Adrenal gland (tissue), 12 donors: ENCODE measurements around the gene LZTS2. TPM values are rescaled to one million over a fixed set of nuclear protein-coding genes. Genes with fewer than 3 reads are reported as not detected.
A peak's percentile ranks its signal among the peaks of the same experiment; 100 is the strongest.

Experiments
- DNase-seq, 7 donors: peaks; one replicate each; pipeline ENCODE4 v3.0.0-alpha.2; 2019 to 2020
- H3K27ac ChIP-seq, 5 donors: fragments of 200-600 bp; sonication (generic) in 4 of 5; 1 replicate in 3 of 5; 2 replicates in 2 of 5; pipeline versions ENCODE4 v1.5.1 to v1.8.0; 2016 to 2020; ENCODE audit warnings: mild to moderate bottlenecking in 1 of 5
- H3K27me3 ChIP-seq: fragments of 200-600 bp; 2 replicates; pipeline ENCODE4 v1.8.0; 2021
- H3K36me3 ChIP-seq, 2 donors: fragments of 200-600 bp; replicated peaks in 1 of 2; 1 replicate in 1 of 2; 2 replicates in 1 of 2; pipeline versions ENCODE4 v1.5.1 to v1.8.0; 2018 to 2022
- H3K4me1 ChIP-seq, 2 donors: fragments of 200-600 bp; replicated peaks in 1 of 2; 1 replicate in 1 of 2; 2 replicates in 1 of 2; pipeline versions ENCODE4 v1.5.1 to v1.8.0; 2018 to 2021
- H3K4me3 ChIP-seq, 4 donors: fragments of 200-600 bp; sonication (generic) in 3 of 4; one replicate each; pipeline ENCODE4 v1.5.1; 2016 to 2018
- H3K9me3 ChIP-seq, 3 donors: fragments of 200-600 bp; sonication (generic) in 1 of 3; replicated peaks in 1 of 3; 1 replicate in 2 of 3; 2 replicates in 1 of 3; pipeline versions ENCODE4 v1.5.1 to v1.8.0; 2016 to 2021
- CTCF ChIP-seq, 6 experiments: fragments of 450-650 bp in 4 of 6; fragments of 200-600 bp in 2 of 6; sonication (generic) in 1 of 6; IDR thresholded peaks; 1 replicate in 5 of 6; 2 replicates in 1 of 6; pipeline versions ENCODE4 v1.5.1 to v1.8.0; 2016 to 2021; ENCODE audit warnings: antibody characterized with exemption in 6 of 6, mild to moderate bottlenecking in 2 of 6, moderate library complexity in 1 of 6
- POLR2A ChIP-seq, 2 donors: fragments of 450-650 bp; IDR thresholded peaks; one replicate each; pipeline ENCODE4 v1.6.1; 2017; ENCODE audit warnings: antibody characterized with exemption in 2 of 2, mild to moderate bottlenecking in 2 of 2, moderate library complexity in 1 of 2
- WGBS, 4 donors: extraction: QIAGEN DNeasy Blood & Tissue Kit in 2 of 4; methylation state at CpG; one replicate each; pipeline versions ENCODE4 v1.1.5 to v1.1.7; 2013 to 2017; 5-methylcytosine and 5-hydroxymethylcytosine counted together
- intact Hi-C, 2 donors: fragments of 100-400 bp; cut with DNase I; formaldehyde crosslinking; loops; one replicate each; pipeline versions ENCODE4 v1.14.1 to v1.15.0; 2022 to 2023
- polyA plus RNA-seq, 3 donors: library from polyadenylated mRNA; stranded (reverse); fragments of 200-250 nt in 2 of 3; fragments of 350-450 nt in 1 of 3; fragmentation: Illumina TruSeq in 1 of 3; extraction: RNeasy Lipid Tissue Mini Kit (QIAGEN cat#74804) in 1 of 3; gene quantifications; one replicate each; pipeline ENCODE4 v1.2.3, GENCODE V29; 2013 to 2014
- total RNA-seq, 9 donors: library from RNA; depleted of rRNA in 4 of 9; stranded (reverse); fragments of >200 nt in 4 of 9; fragments of 120-200 nt in 1 of 9; fragmentation: NEBNext Ultra II Directional in 1 of 9; extraction: Animal tissue kit (Norgen Biotek cat#: 25700) in 1 of 9; gene quantifications; one replicate each; pipeline versions ENCODE4 v1.1.0 to v1.2.4, GENCODE V29; 2013 to 2023
- donor health status: healthy with polysubstance abuse.
- donor health status: Bipolar disorder and iron deficiency.
- donor health status: DM: yes; HTN: yes; CAD: no.
- donor health status: DM: no; HTN: no; CAD: no.
- donor health status: DM: no; HTN: no; CAD: no.
- donor health status: DM: yes; HTN: yes; CAD: no.

Gene LZTS2
- total and polyA plus RNA-seq, 12 donors: 12.2 to 232 (median 101) TPM

- Histone ChIP-seq H3K4me1 (peaks cover 0 to 10% of the 10 kb centered on the region in 2 donors), H3K27ac (peak overlapping the region in 1 of 5 donors; percentile 14), H3K36me3 (peaks cover 0 to 7% of the 10 kb centered on the region in 2 donors), H3K27me3 (no peaks in the 10 kb centered on the region), H3K9me3 (no peaks in the 10 kb centered on the region), H3K4me3 (no peak overlapping the region)
- peak in 4 of 6 experiments; percentile 5 to 23 (median 14) for TF ChIP-seq CTCF (IDR thresholded peaks at IDR 0.05)
- TF ChIP-seq POLR2A (IDR thresholded peaks at IDR 0.05): no peak
- intact Hi-C loops: no loop called here
- 54 to 90% (median 69%) methylated on average over 2 to 22 of the region's 22 CpGs for WGBS, 4 donors
- DNase-seq: no peak
Observed at GRCh38 chr10:101011517-101012423, 12.2 kb downstream of the LZTS2 start.

GRCh38 chr10:101012525-101013364 is 13.1 kb downstream of the LZTS2 start:
- Histone ChIP-seq H3K4me3 (no peak overlapping the region), H3K9me3 (no peaks in the 10 kb centered on the region), H3K27ac (peak overlapping the region in 2 of 5 donors; percentile 50 to 56), H3K27me3 (no peaks in the 10 kb centered on the region), H3K36me3 (no peaks in the 10 kb centered on the region), H3K4me1 (peaks cover 0 to 10% of the 10 kb centered on the region in 2 donors)
- peak; percentile 89 to 95 (median 93) for DNase-seq
- TF ChIP-seq CTCF (IDR thresholded peaks at IDR 0.05): peak; percentile 79 to 99 (median 92)
- TF ChIP-seq POLR2A (IDR thresholded peaks at IDR 0.05): no peak
- intact Hi-C loops: no loop called here
- WGBS, 4 donors: 14 to 17% (median 17%) methylated on average over 14 of the region's 14 CpGs

GRCh38 chr10:101013365-101013825 is 13.8 kb downstream of the LZTS2 start:
- WGBS, 4 donors: 44 to 61% (median 54%) methylated on average over 9 of the region's 9 CpGs
- TF ChIP-seq CTCF (IDR thresholded peaks at IDR 0.05): no peak
- TF ChIP-seq POLR2A (IDR thresholded peaks at IDR 0.05): no peak
- H3K4me3 ChIP-seq: no peak overlapping the region
- peak overlapping the region in 2 of 5 donors; percentile 50 to 56 for H3K27ac ChIP-seq
- H3K27me3 ChIP-seq: no peaks in the 10 kb centered on the region
- intact Hi-C loops: no loop called here
- no peak for DNase-seq
- H3K9me3 ChIP-seq: no peaks in the 10 kb centered on the region
- peaks cover 0 to 10% of the 10 kb centered on the region in 2 donors for H3K4me1 ChIP-seq
- H3K36me3 ChIP-seq: no peaks in the 10 kb centered on the region
